ENCODE measurements around the gene TSFM.

GRCh38 chr12:57809425-57809824 is 26.8 kb downstream of the TSFM start:
- TF ChIP-seq, protein P1, sequence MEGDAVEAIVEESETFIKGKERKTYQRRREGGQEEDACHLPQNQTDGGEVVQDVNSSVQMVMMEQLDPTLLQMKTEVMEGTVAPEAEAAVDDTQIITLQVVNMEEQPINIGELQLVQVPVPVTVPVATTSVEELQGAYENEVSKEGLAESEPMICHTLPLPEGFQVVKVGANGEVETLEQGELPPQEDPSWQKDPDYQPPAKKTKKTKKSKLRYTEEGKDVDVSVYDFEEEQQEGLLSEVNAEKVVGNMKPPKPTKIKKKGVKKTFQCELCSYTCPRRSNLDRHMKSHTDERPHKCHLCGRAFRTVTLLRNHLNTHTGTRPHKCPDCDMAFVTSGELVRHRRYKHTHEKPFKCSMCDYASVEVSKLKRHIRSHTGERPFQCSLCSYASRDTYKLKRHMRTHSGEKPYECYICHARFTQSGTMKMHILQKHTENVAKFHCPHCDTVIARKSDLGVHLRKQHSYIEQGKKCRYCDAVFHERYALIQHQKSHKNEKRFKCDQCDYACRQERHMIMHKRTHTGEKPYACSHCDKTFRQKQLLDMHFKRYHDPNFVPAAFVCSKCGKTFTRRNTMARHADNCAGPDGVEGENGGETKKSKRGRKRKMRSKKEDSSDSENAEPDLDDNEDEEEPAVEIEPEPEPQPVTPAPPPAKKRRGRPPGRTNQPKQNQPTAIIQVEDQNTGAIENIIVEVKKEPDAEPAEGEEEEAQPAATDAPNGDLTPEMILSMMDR (IDR thresholded peaks at IDR 0.05): no peak
- no peak for TF ChIP-seq SP1 (CRISPR knock-in tag; conservative IDR thresholded peaks at IDR 0.05)
- TF ChIP-seq MYBL2 (CRISPR knock-in tag; IDR thresholded peaks at IDR 0.05): no peak
- TF ChIP-seq, protein P2, sequence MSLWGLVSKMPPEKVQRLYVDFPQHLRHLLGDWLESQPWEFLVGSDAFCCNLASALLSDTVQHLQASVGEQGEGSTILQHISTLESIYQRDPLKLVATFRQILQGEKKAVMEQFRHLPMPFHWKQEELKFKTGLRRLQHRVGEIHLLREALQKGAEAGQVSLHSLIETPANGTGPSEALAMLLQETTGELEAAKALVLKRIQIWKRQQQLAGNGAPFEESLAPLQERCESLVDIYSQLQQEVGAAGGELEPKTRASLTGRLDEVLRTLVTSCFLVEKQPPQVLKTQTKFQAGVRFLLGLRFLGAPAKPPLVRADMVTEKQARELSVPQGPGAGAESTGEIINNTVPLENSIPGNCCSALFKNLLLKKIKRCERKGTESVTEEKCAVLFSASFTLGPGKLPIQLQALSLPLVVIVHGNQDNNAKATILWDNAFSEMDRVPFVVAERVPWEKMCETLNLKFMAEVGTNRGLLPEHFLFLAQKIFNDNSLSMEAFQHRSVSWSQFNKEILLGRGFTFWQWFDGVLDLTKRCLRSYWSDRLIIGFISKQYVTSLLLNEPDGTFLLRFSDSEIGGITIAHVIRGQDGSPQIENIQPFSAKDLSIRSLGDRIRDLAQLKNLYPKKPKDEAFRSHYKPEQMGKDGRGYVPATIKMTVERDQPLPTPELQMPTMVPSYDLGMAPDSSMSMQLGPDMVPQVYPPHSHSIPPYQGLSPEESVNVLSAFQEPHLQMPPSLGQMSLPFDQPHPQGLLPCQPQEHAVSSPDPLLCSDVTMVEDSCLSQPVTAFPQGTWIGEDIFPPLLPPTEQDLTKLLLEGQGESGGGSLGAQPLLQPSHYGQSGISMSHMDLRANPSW (CRISPR knock-in tag; conservative IDR thresholded peaks at IDR 0.05; ENCODE audit: low read depth): no peak
- TF ChIP-seq ZNF416 (CRISPR knock-in tag; IDR thresholded peaks at IDR 0.05): no peak
- no peak for TF ChIP-seq RORB (CRISPR knock-in tag; IDR thresholded peaks at IDR 0.05)
- no peak for TF ChIP-seq ZBTB21 (CRISPR knock-in tag; IDR thresholded peaks at IDR 0.05; ENCODE audit: borderline replicate concordance)
- TF ChIP-seq GTF2I (CRISPR knock-in tag; conservative IDR thresholded peaks at IDR 0.05): no peak
